ENCODE results near the gene ARL8A. TPM values are rescaled to one million over a fixed set of nuclear protein-coding genes. Genes with fewer than 3 reads are reported as not detected.
A peak's percentile ranks its signal among the peaks of the same experiment; 100 is the strongest.

Gene ARL8A
- polyA plus RNA-seq (2012; ENCODE audit: insufficient read length, low read depth), result 74.1 TPM

GRCh38 chr1:202144402-202145067 is at the start of gene ARL8A:
Gene ARL8A (minus strand): TSS chr1:202144737. CDS start chr1:202144572, 165 bp downstream.
- TF ChIP-seq SIN3A (IDR thresholded peaks at IDR 0.05; ENCODE audit: borderline replicate concordance, insufficient read depth, low read length), result 0 out of 2 replicates have a peak, but pooled peaks have one; percentile 11
- TF ChIP-seq REST (IDR thresholded peaks at IDR 0.05; ENCODE audit: insufficient read depth in 1 of 2, low read depth in 2 of 2, low read length in 2 of 2), result peak in 1 of 2 experiments; percentile 49; a peak in 1 of 4 replicates
- no peak for TF ChIP-seq FOXP2 (optimal IDR thresholded peaks at IDR 0.05; ENCODE audit: borderline replicate concordance, extremely low read depth, extremely low read length, insufficient read depth)
- TF ChIP-seq POLR2AphosphoS5 (IDR thresholded peaks at IDR 0.05; ENCODE audit: low read depth, low read length), result peak; percentile 51; the same call in 1 of the 2 replicates
- 0 out of 2 replicates have a peak, but pooled peaks have one; percentile 48 for TF ChIP-seq TAF1 (IDR thresholded peaks at IDR 0.05; ENCODE audit: borderline replicate concordance, insufficient read depth, low read length)

GRCh38 chr1:202194328-202194648 is 49.8 kb upstream of the ARL8A start:
- TF ChIP-seq FOXP2 (optimal IDR thresholded peaks at IDR 0.05; ENCODE audit: borderline replicate concordance, extremely low read depth, extremely low read length, insufficient read depth), result no peak
- no peak for TF ChIP-seq REST (IDR thresholded peaks at IDR 0.05; ENCODE audit: insufficient read depth in 1 of 2, low read depth in 2 of 2, low read length in 2 of 2)
- no peak for TF ChIP-seq SIN3A (IDR thresholded peaks at IDR 0.05; ENCODE audit: borderline replicate concordance, insufficient read depth, low read length)
- no peak for TF ChIP-seq POLR2AphosphoS5 (IDR thresholded peaks at IDR 0.05; ENCODE audit: low read depth, low read length)
- TF ChIP-seq TAF1 (IDR thresholded peaks at IDR 0.05; ENCODE audit: borderline replicate concordance, insufficient read depth, low read length), result no peak

GRCh38 chr1:202193614-202194327 is 49.2 kb upstream of the ARL8A start, which contains the start of gene LGR6:
Gene LGR6 (plus strand): TSS chr1:202193799. CDS start chr1:202193990, 191 bp downstream.
- TF ChIP-seq SIN3A (IDR thresholded peaks at IDR 0.05; ENCODE audit: borderline replicate concordance, insufficient read depth, low read length) (no peak), REST (IDR thresholded peaks at IDR 0.05; ENCODE audit: insufficient read depth in 1 of 2, low read depth in 2 of 2, low read length in 2 of 2) (no peak)

- TF ChIP-seq REST (IDR thresholded peaks at IDR 0.05; ENCODE audit: insufficient read depth in 1 of 2, low read depth in 2 of 2, low read length in 2 of 2) (no peak), FOXP2 (optimal IDR thresholded peaks at IDR 0.05; ENCODE audit: borderline replicate concordance, extremely low read depth, extremely low read length, insufficient read depth) (no peak), SIN3A (IDR thresholded peaks at IDR 0.05; ENCODE audit: borderline replicate concordance, insufficient read depth, low read length) (no peak), POLR2AphosphoS5 (IDR thresholded peaks at IDR 0.05; ENCODE audit: low read depth, low read length) (no peak), TAF1 (IDR thresholded peaks at IDR 0.05; ENCODE audit: borderline replicate concordance, insufficient read depth, low read length) (no peak)
Measured at GRCh38 chr1:202192770-202193613, 48.5 kb upstream of the ARL8A start.

All from PFSK-1 (cell line).